Measurements from ENCODE around the gene NMT1. TPM values are rescaled to one million over a fixed set of nuclear protein-coding genes. Genes with fewer than 3 reads are reported as not detected.

Gene NMT1
- total and polyA plus RNA-seq, 2 donors from 2014 or later: 72.3 to 98.5 TPM

DNA sequence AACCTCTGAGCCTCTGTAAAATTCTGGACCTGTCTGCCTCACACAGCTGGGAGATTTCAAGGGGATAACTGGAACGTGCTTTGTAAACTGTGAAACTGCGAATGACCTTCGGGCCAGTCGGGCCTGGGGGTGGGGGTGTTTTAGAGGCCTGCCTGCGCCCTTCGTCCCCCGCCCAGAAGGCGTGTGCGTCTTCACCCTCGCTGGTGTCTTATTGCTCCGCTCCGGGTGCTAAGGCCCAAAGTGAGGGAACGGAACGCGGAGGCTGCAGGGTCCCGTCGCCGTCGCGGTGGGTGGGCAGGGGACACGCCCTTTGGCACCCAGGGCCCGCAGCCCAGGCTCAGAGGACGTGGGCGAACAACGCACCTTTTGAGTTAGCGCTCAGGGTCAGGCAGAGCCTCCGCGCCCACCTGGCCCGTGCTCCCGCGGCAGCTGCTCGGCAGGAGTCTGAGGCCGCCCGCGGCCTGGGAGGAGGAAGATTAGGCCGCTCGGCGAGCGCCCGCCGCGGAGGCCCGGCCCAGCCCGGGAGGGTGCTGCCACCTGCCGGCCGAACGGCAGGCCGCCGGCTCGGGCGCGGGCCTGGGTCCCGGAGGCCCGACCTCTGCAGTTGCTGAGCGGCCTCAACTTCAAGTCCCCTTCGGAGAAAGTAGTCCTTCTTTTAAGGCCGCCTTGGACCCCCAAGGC, 39.4 kb upstream of the NMT1 start:
- Histone ChIP-seq H3K36me3 (ENCODE audit: control insufficient read depth in 2 of 3, insufficient read depth in 3 of 3, low read length in 3 of 3) (peaks cover 0 to 3% (median 0%) of the 10 kb centered on the region in 3 donors), H3K27me3 (ENCODE audit: control insufficient read depth, insufficient read depth, low read length) (no peaks in the 10 kb centered on the region), H3K9ac (ENCODE audit: low read length in 3 of 3) (peak overlapping the region in 2 of 3 donors; percentile 49 to 59), H3K4me1 (ENCODE audit: control insufficient read depth in 2 of 3, insufficient read depth in 2 of 3, low read depth in 1 of 3, low read length in 3 of 3) (peaks cover 5 to 14% (median 13%) of the 10 kb centered on the region in 3 donors), H3K27ac (ENCODE audit: low read depth in 2 of 2, low read length in 2 of 2) (no peak overlapping the region), H3K4me3 (ENCODE audit: low read length in 3 of 3) (peak overlapping the region in 2 of 3 donors; percentile 39 to 59), H3K9me3 (ENCODE audit: control insufficient read depth in 2 of 3, insufficient read depth in 1 of 3, low read length in 3 of 3) (no peaks in the 10 kb centered on the region)
- TF ChIP-seq, protein P1, sequence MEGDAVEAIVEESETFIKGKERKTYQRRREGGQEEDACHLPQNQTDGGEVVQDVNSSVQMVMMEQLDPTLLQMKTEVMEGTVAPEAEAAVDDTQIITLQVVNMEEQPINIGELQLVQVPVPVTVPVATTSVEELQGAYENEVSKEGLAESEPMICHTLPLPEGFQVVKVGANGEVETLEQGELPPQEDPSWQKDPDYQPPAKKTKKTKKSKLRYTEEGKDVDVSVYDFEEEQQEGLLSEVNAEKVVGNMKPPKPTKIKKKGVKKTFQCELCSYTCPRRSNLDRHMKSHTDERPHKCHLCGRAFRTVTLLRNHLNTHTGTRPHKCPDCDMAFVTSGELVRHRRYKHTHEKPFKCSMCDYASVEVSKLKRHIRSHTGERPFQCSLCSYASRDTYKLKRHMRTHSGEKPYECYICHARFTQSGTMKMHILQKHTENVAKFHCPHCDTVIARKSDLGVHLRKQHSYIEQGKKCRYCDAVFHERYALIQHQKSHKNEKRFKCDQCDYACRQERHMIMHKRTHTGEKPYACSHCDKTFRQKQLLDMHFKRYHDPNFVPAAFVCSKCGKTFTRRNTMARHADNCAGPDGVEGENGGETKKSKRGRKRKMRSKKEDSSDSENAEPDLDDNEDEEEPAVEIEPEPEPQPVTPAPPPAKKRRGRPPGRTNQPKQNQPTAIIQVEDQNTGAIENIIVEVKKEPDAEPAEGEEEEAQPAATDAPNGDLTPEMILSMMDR (IDR thresholded peaks at IDR 0.05; ENCODE audit: borderline replicate concordance, extremely low read depth, insufficient read depth): peak; percentile 75
- intact Hi-C loops (cut with DNase I): loop anchor here (5.0 kb wide), 1 partner anchor 104 kb away; the partner anchor contains the start of gene GFAP
- peak; percentile 73 to 90 (median 82) for DNase-seq
- FAIRE-seq: no peak

DNA sequence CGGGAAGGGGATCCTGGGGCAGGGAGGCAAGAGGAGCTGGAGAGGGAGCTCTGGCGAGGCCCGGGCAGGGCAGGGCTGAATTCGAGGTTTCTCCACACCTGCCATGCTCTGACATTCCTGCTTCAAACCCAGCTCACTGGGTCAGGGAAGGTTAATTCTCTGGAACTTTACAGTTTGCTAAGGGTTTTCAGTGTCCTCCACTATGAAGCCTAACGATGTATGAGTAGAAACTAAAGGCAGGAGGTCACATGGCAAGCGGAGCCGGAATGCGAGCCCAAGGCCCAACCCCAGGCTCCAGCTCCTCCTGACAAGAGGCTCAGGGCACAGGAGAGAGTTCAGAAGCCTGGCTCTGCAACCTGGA, 38.8 kb upstream of the NMT1 start:
- Histone ChIP-seq H3K4me1 (ENCODE audit: control insufficient read depth in 2 of 3, insufficient read depth in 2 of 3, low read depth in 1 of 3, low read length in 3 of 3) (peaks cover 5 to 14% (median 13%) of the 10 kb centered on the region in 3 donors), H3K9me3 (ENCODE audit: control insufficient read depth in 2 of 3, insufficient read depth in 1 of 3, low read length in 3 of 3) (no peaks in the 10 kb centered on the region), H3K27me3 (ENCODE audit: control insufficient read depth, insufficient read depth, low read length) (no peaks in the 10 kb centered on the region), H3K27ac (ENCODE audit: low read depth in 2 of 2, low read length in 2 of 2) (no peak overlapping the region), H3K4me3 (ENCODE audit: low read length in 3 of 3) (no peak overlapping the region), H3K9ac (ENCODE audit: low read length in 3 of 3) (peak overlapping the region in 2 of 3 donors; percentile 17 to 55), H3K36me3 (ENCODE audit: control insufficient read depth in 2 of 3, insufficient read depth in 3 of 3, low read length in 3 of 3) (peaks cover 0 to 7% (median 0%) of the 10 kb centered on the region in 3 donors)
- intact Hi-C loops (cut with DNase I): loop anchor here (5.0 kb wide), 1 partner anchor 105 kb away; the partner anchor contains the start of gene GFAP
- DNase-seq (no peak), FAIRE-seq (no peak)
- TF ChIP-seq, protein P1 (IDR thresholded peaks at IDR 0.05; ENCODE audit: borderline replicate concordance, extremely low read depth, insufficient read depth): no peak

- no peak for FAIRE-seq
- Histone ChIP-seq H3K27me3 (ENCODE audit: control insufficient read depth, insufficient read depth, low read length) (no peaks in the 10 kb centered on the region), H3K4me1 (ENCODE audit: control insufficient read depth in 2 of 3, insufficient read depth in 2 of 3, low read depth in 1 of 3, low read length in 3 of 3) (peaks cover 5 to 14% (median 13%) of the 10 kb centered on the region in 3 donors), H3K9me3 (ENCODE audit: control insufficient read depth in 2 of 3, insufficient read depth in 1 of 3, low read length in 3 of 3) (no peaks in the 10 kb centered on the region), H3K9ac (ENCODE audit: low read length in 3 of 3) (peak overlapping the region in 2 of 3 donors; percentile 17 to 55), H3K27ac (ENCODE audit: low read depth in 2 of 2, low read length in 2 of 2) (no peak overlapping the region), H3K4me3 (ENCODE audit: low read length in 3 of 3) (no peak overlapping the region), H3K36me3 (ENCODE audit: control insufficient read depth in 2 of 3, insufficient read depth in 3 of 3, low read length in 3 of 3) (peaks cover 0 to 7% (median 0%) of the 10 kb centered on the region in 3 donors)
- TF ChIP-seq, protein P1 (IDR thresholded peaks at IDR 0.05; ENCODE audit: borderline replicate concordance, extremely low read depth, insufficient read depth): no peak
- intact Hi-C loops (cut with DNase I): loop anchor here (5.0 kb wide), 1 partner anchor 105 kb away; the partner anchor contains the start of gene GFAP
- no peak for DNase-seq
Measured at GRCh38 chr17:45022655-45023339, 38.3 kb upstream of the NMT1 start.
